Stimulated activated CD4-positive, alpha-beta T cell treated with anti-CD3 and anti-CD28 coated beads, Interleukin-4, amount 100 ng/mL, for 24 hours (primary cell): ENCODE measurements around the gene FTO.

ENCODE experiments used
- DNase-seq: peaks from one replicate; pipeline ENCODE4 v3.0.0-alpha.2; 2020

Gene FTO

DNA sequence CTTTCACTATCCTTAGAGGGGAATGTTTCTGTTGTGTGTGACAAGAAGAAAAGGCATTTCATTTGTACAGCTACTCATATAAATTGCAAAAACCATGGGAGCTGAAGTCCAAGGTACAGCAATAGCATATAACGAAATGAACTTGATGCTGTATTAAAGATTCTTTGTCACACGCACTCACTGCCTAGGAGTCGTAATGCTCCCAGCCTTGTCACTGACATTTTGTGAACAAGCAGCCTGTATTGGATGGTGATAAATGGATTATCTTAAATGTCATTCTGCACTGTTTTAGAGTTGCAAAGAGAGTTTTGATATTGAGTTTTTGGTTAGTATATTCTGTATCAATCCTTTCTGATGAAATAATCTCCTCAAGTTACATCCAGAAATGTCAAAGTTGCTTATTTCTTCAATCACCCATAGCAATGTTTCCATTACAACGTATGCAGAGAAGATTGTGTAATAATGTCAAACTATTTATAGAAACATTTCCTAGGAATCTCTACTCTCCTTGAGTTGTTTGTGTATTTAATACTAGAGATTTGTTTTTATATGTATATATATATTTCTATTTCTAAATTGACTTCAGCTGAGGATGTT, 270.6 kb downstream of the FTO start:
- DNase-seq: no peak

DNA sequence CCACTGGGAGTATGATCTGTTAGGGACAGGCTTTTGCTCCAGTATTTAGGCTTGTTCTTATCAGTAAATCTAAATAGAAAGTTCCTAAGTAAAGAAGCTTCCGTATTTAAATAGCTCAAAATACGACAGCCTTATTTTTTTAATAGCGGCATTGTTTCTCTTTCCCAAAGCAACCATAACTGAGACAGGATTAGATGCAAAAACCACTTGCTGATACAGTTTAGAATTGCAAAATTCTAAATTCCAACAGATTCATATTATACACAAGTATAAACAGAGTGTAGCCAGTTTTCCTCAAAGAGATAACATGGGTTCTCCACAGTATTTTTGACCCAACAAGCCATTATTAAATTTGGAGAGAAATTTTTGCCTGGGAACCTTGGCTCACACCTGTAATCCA, 276.7 kb downstream of the FTO start:
- no peak for DNase-seq

DNA sequence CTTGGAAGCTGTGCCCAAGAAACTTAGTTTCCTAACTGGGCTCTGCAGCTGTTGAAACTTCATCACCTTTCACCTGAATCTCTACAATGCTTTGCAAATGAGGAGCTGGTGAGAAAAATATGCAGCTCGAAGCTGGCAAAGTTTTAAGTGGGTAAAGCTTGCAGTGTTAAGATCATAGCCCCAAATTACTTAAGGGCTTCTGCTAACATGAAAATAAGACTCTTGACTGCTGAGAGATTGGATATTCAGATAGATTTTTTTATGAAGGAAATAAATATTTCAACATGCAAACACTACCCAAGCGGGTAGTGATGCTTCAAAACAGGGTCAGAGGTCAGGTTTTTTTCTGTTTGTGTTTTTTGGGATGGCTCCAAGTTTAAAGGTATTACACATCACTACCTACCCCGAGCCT, 278.7 kb downstream of the FTO start:
- no peak for DNase-seq

DNA sequence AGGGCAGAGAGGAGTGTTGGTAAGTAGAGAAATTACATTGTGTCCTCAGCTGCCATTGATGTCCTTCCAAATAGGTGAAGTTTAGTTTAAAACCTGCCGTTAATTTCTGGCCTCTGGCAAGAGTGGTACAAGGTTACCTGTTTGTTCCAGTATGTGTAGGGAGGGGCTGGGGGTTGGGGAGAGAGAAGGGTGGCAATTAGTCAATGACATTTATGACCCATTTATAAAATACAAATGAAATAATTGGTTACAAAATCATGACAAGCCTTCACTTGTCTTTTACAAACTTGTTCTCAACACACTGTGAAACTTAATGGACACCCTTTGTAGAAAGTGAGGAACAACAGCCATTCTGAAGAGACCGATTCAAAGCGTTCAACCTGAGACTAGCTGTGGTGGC, 281.0 kb downstream of the FTO start:
- no peak for DNase-seq

DNA sequence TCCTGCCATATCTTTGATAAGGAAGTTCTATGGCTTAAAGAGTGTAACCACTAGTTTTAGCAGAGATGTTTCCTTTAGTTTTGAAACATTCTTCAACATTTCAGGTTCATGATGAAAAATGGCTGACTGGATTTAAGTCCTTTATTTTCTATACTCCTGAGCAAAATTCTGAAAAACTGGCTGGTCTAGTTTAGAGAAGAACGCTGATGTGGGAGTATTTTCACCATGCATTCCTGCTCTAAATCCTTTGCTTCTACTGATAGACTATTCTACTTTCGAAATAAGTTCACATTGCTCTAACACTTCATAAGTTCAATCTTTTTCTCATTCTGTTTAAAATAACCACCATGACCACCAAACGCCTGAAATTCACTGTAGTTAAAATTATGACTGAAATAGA, 281.9 kb downstream of the FTO start:
- no peak for DNase-seq

- DNase-seq: no peak
Measured at GRCh38 chr16:53986793-53987192, 282.8 kb downstream of the FTO start.

- DNase-seq: no peak
Measured at GRCh38 chr16:53988136-53988535, 284.2 kb downstream of the FTO start.

DNA sequence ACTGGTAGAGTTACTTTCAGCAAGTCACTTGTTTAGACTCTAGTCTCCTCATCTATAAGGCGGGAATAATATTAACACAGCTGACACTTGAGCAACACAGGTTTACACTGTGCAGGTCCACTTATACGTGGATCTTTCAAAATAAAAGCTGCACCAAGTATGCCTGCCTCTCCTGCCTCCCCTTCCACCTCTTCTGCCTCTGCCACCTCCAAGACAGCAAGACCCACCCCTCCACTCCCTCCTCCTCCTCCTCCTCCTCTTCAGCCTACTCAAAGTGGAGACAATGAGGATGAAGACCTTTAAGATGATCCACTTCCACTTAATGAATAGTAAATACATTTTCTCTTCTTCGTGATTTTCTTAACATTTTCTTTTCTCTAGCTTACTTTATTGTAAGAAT, 285.6 kb downstream of the FTO start:
- no peak for DNase-seq

GRCh38 chr16:53991754-53992378, 287.9 kb downstream of the FTO start:
- no peak for DNase-seq

DNA sequence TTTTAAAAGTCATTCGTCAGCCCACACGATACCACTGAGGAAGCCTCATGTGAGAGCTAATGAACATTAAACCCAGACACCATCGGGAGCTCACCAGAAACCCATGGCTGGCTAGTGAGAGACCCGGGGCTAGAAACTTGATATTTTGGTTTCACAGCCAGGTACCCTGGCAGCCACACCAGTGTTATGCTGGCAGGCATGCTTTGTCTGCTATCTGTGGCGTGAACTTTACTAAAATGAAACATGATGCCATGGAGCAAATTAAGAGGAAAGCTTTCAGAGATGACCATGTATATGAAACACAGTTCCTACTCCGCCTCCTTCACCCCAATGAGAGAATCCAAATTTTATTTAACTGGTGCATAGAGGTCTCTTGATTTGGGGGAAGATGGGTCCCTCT, 291.4 kb downstream of the FTO start:
- no peak for DNase-seq

- DNase-seq: no peak
Measured at GRCh38 chr16:53996961-53997360, 293.0 kb downstream of the FTO start.

DNA sequence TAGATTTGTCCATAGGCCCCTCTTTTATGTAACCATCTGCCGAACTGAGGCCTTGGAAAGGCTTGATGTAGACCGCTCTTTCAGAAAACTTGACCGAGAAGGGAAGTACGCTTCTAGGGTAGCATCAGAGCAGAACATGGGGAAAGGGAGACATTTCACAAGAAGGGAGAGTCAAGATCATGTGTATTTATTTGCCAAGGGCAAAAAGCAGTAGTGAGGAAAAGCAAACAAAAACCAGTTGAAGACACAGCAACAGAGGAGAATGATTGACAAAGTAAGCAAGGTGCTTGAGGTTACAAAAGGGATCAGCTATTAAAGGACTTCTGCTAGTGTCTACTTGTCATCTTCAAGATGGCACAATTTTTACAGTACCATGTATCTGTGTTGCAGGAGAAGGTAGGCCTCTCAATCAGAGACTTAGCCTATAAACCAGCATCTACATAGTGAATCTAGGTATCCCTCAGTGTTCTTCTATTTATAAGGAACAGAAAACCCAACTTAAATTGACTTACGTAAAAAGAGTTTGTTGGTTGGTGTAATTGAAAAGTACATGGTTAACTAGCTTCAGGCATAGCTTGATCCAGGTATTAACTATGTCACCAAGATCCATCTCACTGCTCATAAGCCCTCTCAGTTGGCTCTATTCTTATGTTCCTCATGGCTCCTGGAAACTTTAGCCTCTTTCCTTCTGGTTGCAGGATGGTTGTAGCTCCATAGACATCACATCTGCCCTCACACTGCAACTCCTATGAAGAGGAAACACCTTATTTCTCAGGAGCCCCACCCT, 294.3 kb downstream of the FTO start:
- DNase-seq: no peak

- no peak for DNase-seq
Measured at GRCh38 chr16:53998966-53999522, 295.1 kb downstream of the FTO start.

GRCh38 chr16:53999841-54000240, 295.9 kb downstream of the FTO start:
- DNase-seq: no peak

GRCh38 chr16:54000361-54000760, 296.4 kb downstream of the FTO start:
- no peak for DNase-seq

GRCh38 chr16:54006693-54007092, 302.7 kb downstream of the FTO start:
- no peak for DNase-seq

DNA sequence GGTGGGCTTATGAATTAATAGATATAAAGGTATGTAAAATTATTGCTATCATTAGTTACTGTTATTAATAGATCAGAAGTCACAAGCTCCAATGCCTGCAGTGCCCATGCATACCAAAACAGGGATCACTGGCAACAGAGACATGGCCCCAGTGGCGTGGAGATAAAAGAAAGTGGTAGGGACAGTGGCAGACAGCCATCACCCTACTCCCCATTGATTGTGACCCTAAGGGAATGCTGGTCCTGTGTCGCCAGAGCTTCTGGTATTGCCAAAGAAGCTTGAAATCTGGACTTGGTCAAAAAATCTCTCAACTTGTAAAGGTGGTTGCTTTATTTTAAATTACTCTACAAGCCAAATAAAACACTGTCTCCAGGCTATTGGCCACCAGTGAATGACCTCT, 303.5 kb downstream of the FTO start:
- DNase-seq: no peak

DNA sequence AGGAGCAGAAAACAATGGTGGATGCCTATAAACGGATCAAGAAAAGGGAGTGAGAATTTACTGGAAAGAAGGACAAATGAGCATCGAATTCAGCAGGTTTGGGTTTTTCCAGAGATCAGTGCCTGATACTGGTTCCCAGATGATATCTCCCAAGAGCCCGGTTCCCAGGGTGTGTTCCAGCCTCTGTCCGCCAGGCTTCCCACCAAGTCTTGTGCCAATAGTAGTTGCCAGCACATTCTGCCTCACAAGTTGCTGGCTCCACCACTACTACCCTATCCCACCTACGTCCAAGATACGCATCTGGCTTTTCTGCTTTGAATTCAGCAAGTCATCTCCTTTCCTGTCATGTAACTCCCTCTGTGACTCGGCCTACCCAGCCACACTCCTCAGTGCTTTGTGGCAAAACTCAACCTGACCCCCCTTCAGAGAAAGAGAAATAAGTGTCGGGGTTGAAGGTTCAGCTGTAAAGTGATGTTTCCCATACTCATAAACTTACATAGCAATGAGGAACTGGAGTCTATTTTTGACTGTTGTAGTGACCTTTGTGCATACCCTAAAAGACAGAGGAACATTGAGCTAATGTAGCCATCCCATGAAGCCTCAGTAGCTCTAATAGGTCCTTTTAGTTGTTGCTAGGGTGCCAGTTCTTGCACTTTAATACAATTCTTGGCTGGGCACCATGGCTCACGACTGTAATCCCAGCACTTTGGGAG, 305.7 kb downstream of the FTO start:
- no peak for DNase-seq

DNA sequence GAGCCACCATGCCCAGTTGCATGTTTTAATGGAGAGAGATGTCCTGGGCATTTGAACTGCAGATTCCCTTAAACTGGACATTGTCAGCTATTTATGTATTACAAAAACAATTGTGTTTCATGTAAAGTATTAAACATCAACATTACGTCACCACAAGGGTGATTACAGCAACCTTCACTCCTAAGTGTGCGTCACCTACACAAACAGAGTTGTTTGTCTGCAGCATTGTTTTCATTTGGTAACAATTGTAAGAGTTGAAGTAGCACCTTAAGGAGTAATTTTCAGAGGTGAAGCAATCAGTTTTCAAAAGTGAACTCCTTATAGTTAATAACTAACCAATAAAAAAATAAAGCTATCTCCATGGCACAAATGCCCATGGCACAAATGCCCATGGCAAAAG, 311.2 kb downstream of the FTO start:
- no peak for DNase-seq

GRCh38 chr16:54022362-54022761, 318.4 kb downstream of the FTO start:
- no peak for DNase-seq

GRCh38 chr16:54026456-54026855, 322.5 kb downstream of the FTO start:
- no peak for DNase-seq

DNA sequence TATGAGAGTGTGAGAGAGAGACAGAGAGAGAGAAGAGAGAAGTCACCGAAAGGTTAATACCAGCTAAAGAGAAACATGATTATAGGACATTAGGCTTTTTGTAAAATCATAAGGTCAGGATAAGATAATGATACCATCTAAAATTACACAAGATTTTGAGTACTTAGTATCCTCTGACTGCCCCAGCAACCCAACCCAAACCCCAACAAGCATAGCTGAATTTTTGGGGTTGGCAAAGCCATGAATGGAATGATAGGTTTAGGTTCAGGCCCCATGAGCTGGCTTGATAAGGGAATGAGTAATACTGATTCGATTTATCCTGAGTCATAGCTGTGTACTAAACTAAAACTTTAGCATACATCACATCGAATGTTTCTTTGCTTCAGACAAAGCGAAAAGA, 323.1 kb downstream of the FTO start:
- no peak for DNase-seq

DNA sequence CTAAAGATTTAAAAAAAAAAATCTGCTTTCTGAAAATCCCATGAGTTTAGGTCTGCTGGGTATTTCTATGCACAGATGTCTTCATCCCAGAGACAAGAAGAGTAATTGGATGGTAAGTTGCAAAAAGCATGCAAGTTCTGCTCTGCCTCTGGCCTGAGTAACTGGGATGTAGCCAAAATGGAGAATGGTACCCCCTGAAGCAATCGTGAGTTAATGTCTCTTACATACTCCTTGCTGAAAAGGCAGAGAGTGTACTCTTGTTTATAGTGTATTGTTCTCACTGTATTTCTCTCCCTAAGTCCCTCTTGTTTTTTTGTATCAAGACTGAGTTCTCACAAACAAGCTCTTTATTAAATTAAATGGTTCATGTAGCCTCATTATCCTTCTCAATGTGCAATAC, 323.6 kb downstream of the FTO start:
- no peak for DNase-seq

GRCh38 chr16:54027995-54028394, 324.0 kb downstream of the FTO start:
- DNase-seq: no peak
